K562 (cell line): ENCODE data around the gene PRKCE. TPM values are rescaled to one million over a fixed set of nuclear protein-coding genes. Genes with fewer than 3 reads are reported as not detected.

Experiments used
- ATAC-seq: fragments of 200-7000 bp; cut with Tn5 transposase; 3 replicates; pipeline ENCODE4 v1.9.1; 2020; ENCODE audit warnings: moderate library complexity
- BruUV-seq: library from RNA; stranded (reverse); fragments of 400-500 nt; replicated peaks from 2 replicates; lab custom pipeline; 2021; lab: Mats Ljungman, UMichigan
- CTCF ChIA-PET: fragments of 300-600 bp; formaldehyde crosslinking; extraction: SDS; loops from one replicate; lab custom pipeline; 2021; ENCODE audit warnings: low intra/inter-chr PET ratio; lab: Yijun Ruan, JAX
- POLR2A ChIA-PET: fragments of 300-600, 350-650 bp; sonication (Branson Sonifier 250); formaldehyde crosslinking; extraction: SDS; loops from one replicate; lab custom pipeline; 2021; ENCODE audit warnings: antibody characterized with exemption, inconsistent platforms; lab: Yijun Ruan, JAX
- DNase-seq, 4 experiments: peaks; one replicate each; pipeline versions ENCODE4 v3.0.0 to v3.0.0-alpha.2; 2011 to 2018; ENCODE audit warnings: low spot score in 3 of 4, mixed read lengths in 3 of 4; ENCODE audit errors: extremely low read depth in 1 of 4
- FAIRE-seq: peaks from 2 replicates; lab custom pipeline; 2011; peaks lifted over from hg19 to GRCh38; lab: Jason Lieb, UNC
- H2AFZ ChIP-seq: 2 replicates; pipeline ENCODE4 v1.6.0; 2011; ENCODE audit warnings: low read depth, low read length, control low read depth, inconsistent platforms
- H3K27ac ChIP-seq: fragments of 200-600 bp; 3 replicates; pipeline ENCODE4 v1.8.0; 2011; ENCODE audit warnings: low read depth, mild to moderate bottlenecking, control low read depth, inconsistent platforms, low read length, moderate library complexity, mixed read lengths; ENCODE audit errors: extremely low read depth
- H3K27me3 ChIP-seq, 2 experiments: fragments of 300-600 bp in 1 of 2; 2 replicates in 1 of 2; 3 replicates in 1 of 2; pipeline versions ENCODE4 v1.6.0 to v1.8.0; 2011; ENCODE audit warnings: inconsistent platforms in 2 of 2, low read length in 2 of 2, mild to moderate bottlenecking in 1 of 2, mixed read lengths in 1 of 2, moderate library complexity in 1 of 2; ENCODE audit not compliant: control insufficient read depth in 2 of 2, insufficient read depth in 2 of 2
- H3K36me3 ChIP-seq: fragments of 300-600 bp; 3 replicates; pipeline ENCODE4 v1.8.0; 2011; ENCODE audit warnings: mild to moderate bottlenecking, low read length, inconsistent platforms; ENCODE audit not compliant: control insufficient read depth, insufficient read depth
- H3K4me1 ChIP-seq, 2 experiments: fragments of 200-600 bp in 1 of 2; replicated peaks in 1 of 2; 2 replicates in 1 of 2; 3 replicates in 1 of 2; pipeline versions ENCODE4 v1.5.1 to v1.8.0; 2011; ENCODE audit warnings: inconsistent platforms in 2 of 2, low read length in 2 of 2, mild to moderate bottlenecking in 1 of 2, mixed read lengths in 1 of 2, moderate library complexity in 1 of 2; ENCODE audit not compliant: control insufficient read depth in 2 of 2, insufficient read depth in 2 of 2
- H3K4me2 ChIP-seq: 2 replicates; pipeline ENCODE4 v1.6.1; 2011; ENCODE audit warnings: low read length, control low read depth, inconsistent platforms, mixed read lengths; ENCODE audit not compliant: insufficient read depth
- H3K4me3 ChIP-seq: fragments of 200-600 bp; sonication (generic), shearing (Covaris generic); 2 replicates; pipeline ENCODE4 v1.5.1; 2016; ENCODE audit warnings: control low read depth, inconsistent platforms
- H3K79me2 ChIP-seq: fragments of 200-600 bp; 3 replicates; pipeline ENCODE4 v1.8.0; 2011; ENCODE audit warnings: low read length, inconsistent platforms; ENCODE audit not compliant: control insufficient read depth, insufficient read depth
- H3K9ac ChIP-seq, 2 experiments: 2 replicates each; pipeline versions ENCODE4 v1.6.0 to v1.6.1; 2011; ENCODE audit warnings: low read depth in 2 of 2, low read length in 2 of 2, control low read depth in 1 of 2, inconsistent platforms in 1 of 2, mild to moderate bottlenecking in 1 of 2, mixed read lengths in 1 of 2; ENCODE audit not compliant: insufficient read depth in 1 of 2
- H3K9me1 ChIP-seq: one replicate; pipeline ENCODE4 v1.6.0; 2011; ENCODE audit warnings: inconsistent platforms, mild to moderate bottlenecking, low read length, moderate library complexity; ENCODE audit not compliant: control insufficient read depth, insufficient read depth
- H3K9me3 ChIP-seq: replicated peaks from 2 replicates; pipeline ENCODE4 v1.5.1; 2011; ENCODE audit warnings: low read depth, low read length, inconsistent platforms; ENCODE audit not compliant: control insufficient read depth, insufficient read depth
- H4K20me1 ChIP-seq: replicated peaks from 2 replicates; pipeline ENCODE4 v1.6.1; 2011; ENCODE audit warnings: low read length, inconsistent platforms, mixed read lengths; ENCODE audit not compliant: control insufficient read depth, insufficient read depth
- ARHGAP35 ChIP-seq: fragments of 450-650 bp; IDR thresholded peaks from 2 replicates; pipeline ENCODE4 v1.6.1; 2018; ENCODE audit not compliant: partially characterized antibody
- BCOR ChIP-seq: fragments of 450-650 bp; IDR thresholded peaks from 2 replicates; pipeline ENCODE4 v1.6.1; 2016
- CCNT2 ChIP-seq: IDR thresholded peaks from 2 replicates; pipeline ENCODE4 v1.6.1; 2011; ENCODE audit warnings: borderline replicate concordance, low read depth, mild to moderate bottlenecking, moderate library complexity, mixed read lengths, low read length; ENCODE audit not compliant: insufficient read length; ENCODE audit errors: extremely low read depth
- CREB5 ChIP-seq: fragments of 250-450 bp; sonication (Bioruptor Pico); IDR thresholded peaks from 2 replicates; pipeline ENCODE4 v1.5.0; 2020; ENCODE audit warnings: mild to moderate bottlenecking
- GABPA ChIP-seq: fragments of 200-800 bp; sonication (Bioruptor generic); conservative IDR thresholded peaks from 2 replicates; pipeline ENCODE4 v1.6.1; 2016; ENCODE audit warnings: low read depth, missing genetic modification characterization, missing compliant biosample characterization
- HNRNPUL1 ChIP-seq: fragments of 200-400 bp; formaldehyde crosslinking; IDR thresholded peaks from 2 replicates; pipeline ENCODE4 v1.6.1; 2017; ENCODE audit warnings: low read length
- ID3 ChIP-seq, 2 experiments: fragments of 250-450 bp in 1 of 2; fragments of 450-650 bp in 1 of 2; sonication (Bioruptor Pico) in 1 of 2; IDR thresholded peaks; 2 replicates each; pipeline versions ENCODE4 v1.6.1 to v1.8.0; 2016 to 2021; ENCODE audit warnings: mild to moderate bottlenecking in 2 of 2, moderate library complexity in 2 of 2, missing compliant biosample characterization in 1 of 2, missing genetic modification characterization in 1 of 2
- IRF2 ChIP-seq: sonication (generic); formaldehyde crosslinking; IDR thresholded peaks from 2 replicates; pipeline ENCODE4 v1.8.1; 2022; ENCODE audit warnings: mild to moderate bottlenecking, missing genetic modification reagents
- LARP7 ChIP-seq: fragments of 450-650 bp; IDR thresholded peaks from 2 replicates; pipeline ENCODE4 v1.6.1; 2016
- PURB ChIP-seq: sonication (generic); formaldehyde crosslinking; IDR thresholded peaks from 2 replicates; pipeline ENCODE4 v1.9.0; 2021; ENCODE audit warnings: low read depth, mild to moderate bottlenecking, missing genetic modification reagents
- SNAPC5 ChIP-seq: fragments of 250-450 bp; sonication (Bioruptor Pico); IDR thresholded peaks from 2 replicates; pipeline ENCODE4 v1.8.0; 2021; ENCODE audit warnings: moderate library complexity, mild to moderate bottlenecking, inconsistent platforms
- ZNF224 ChIP-seq: sonication (generic); formaldehyde crosslinking; IDR thresholded peaks from 2 replicates; pipeline ENCODE4 v1.8.0; 2022; ENCODE audit warnings: mild to moderate bottlenecking, missing genetic modification reagents
- ZNF280A ChIP-seq: fragments of 450-650 bp; IDR thresholded peaks from 2 replicates; pipeline ENCODE4 v1.6.1; 2018; ENCODE audit warnings: mild to moderate bottlenecking, low read depth; ENCODE audit not compliant: partially characterized antibody
- ZNF780A ChIP-seq: fragments of 250-450 bp; sonication (Bioruptor Pico); IDR thresholded peaks from 2 replicates; pipeline ENCODE4 v1.5.0; 2021; ENCODE audit warnings: mild to moderate bottlenecking
- ZNF79 ChIP-seq: fragments of 250-450 bp; sonication (Bioruptor Pico); IDR thresholded peaks from 2 replicates; pipeline ENCODE4 v1.4.0; 2020; ENCODE audit warnings: low read depth, mild to moderate bottlenecking, moderate library complexity
- WGBS: fragments of 100-300 bp; shearing (Covaris generic); methylation state at CpG from one replicate; pipeline ENCODE4 v1.1.6; 2016; ENCODE audit warnings: low coverage, mixed read lengths; ENCODE audit not compliant: insufficient coverage; ENCODE audit errors: missing lambda C conversion rate; 5-methylcytosine and 5-hydroxymethylcytosine counted together
- in situ Hi-C: fragments of 300-500 bp; cut with MboI; formaldehyde crosslinking; loops from 4 replicates; pipeline ENCODE4 v1.15.0; 2018; ENCODE audit warnings: inconsistent platforms, mixed read lengths
- intact Hi-C: fragments of 100-400 bp; cut with micrococcal nuclease; formaldehyde crosslinking; loops from 2 replicates; pipeline ENCODE4 v1.14.2; 2022
- polyA plus RNA-seq, 8 experiments: library from polyadenylated mRNA; depleted of rRNA in 4 of 8; stranded (reverse) in 5 of 8; unstranded in 3 of 8; fragments of >200 nt; fragmentation: Nextera tagmentation in 2 of 8; fragmentation: Illumina TruSeq in 1 of 8; extraction: Ambion mirVana in 2 of 8; extraction: Trizol in 1 of 8; gene quantifications; 2 replicates each; pipeline versions ENCODE4 v1.2.1 to v1.2.3, GENCODE V29; 2011 to 2014; ENCODE audit warnings: inconsistent platforms in 1 of 8, missing spikeins in 1 of 8
- total RNA-seq, 7 experiments: library from RNA; depleted of rRNA in 6 of 7; stranded (reverse); fragments of >200 nt in 6 of 7; fragmentation: Illumina TruSeq in 2 of 7; extraction: Trizol in 2 of 7; gene quantifications; 2 replicates each; pipeline versions ENCODE4 v1.2.1 to v1.2.3, GENCODE V29; 2011 to 2021; ENCODE audit warnings: low replicate concordance in 1 of 7

PRKCE gene
- total and polyA plus RNA-seq, 9 of the 15 experiments (the other 6 are each of a cell fraction or from before 2014, with no cell fraction given) = 0.06 to 1.0 (median 0.22) TPM; not detected in 1

- TF ChIP-seq ZNF280A = no peak
Measured at GRCh38 chr2:45988879-45989278, 337.4 kb downstream of the PRKCE start (continued).

- no peak overlapping the region for H3K9ac ChIP-seq
- peaks cover 0 to 48% of the 10 kb centered on the region in 2 experiments; a peak in 4 of 5 replicates for H3K27me3 ChIP-seq
- WGBS = 2% methylated on average over 6 of the region's 6 CpGs
- CTCF ChIA-PET = interaction anchor here (0.6 kb wide), 1 partner anchor 376 kb away, joined by 5 read pairs; no protein-coding TSS in a partner anchor
- no peaks in the 10 kb centered on the region for H3K4me1 ChIP-seq
- intact Hi-C loops = loop anchor here (5.0 to 10.0 kb wide), 3 partner anchors 662 to 1335 kb away; no protein-coding TSS in a partner anchor
- no peaks in the 10 kb centered on the region for H3K36me3 ChIP-seq
- no peak overlapping the region for H3K4me2 ChIP-seq
- H2AFZ ChIP-seq = no peak overlapping the region
- DNase-seq = no peak
- FAIRE-seq = no peak
- H3K27ac ChIP-seq = no peak overlapping the region
- POLR2A ChIA-PET = interaction anchor here (0.5 kb wide), 1 partner anchor 1681 kb away, joined by 6 read pairs; no protein-coding TSS in a partner anchor
- no peaks in the 10 kb centered on the region for H3K9me3 ChIP-seq
- H4K20me1 ChIP-seq = no peaks in the 10 kb centered on the region
- BruUV-seq = no TSS peak
- H3K79me2 ChIP-seq = no peaks in the 10 kb centered on the region
- in situ Hi-C loops = loop anchor here (10.0 to 25.0 kb wide), 2 partner anchors 905 to 1322 kb away; no protein-coding TSS in a partner anchor
- H3K4me3 ChIP-seq = no peak overlapping the region
- no peaks in the 10 kb centered on the region for H3K9me1 ChIP-seq
- no peak for ATAC-seq
- TF ChIP-seq CREB5 (no peak), ZNF280A (no peak), ID3 (CRISPR knock-in tag; IDR thresholded peaks at IDR 0.05) (no peak), ID3 (tag; IDR thresholded peaks at IDR 0.05) (no peak), PURB (CRISPR knock-in tag) (no peak), ZNF780A (CRISPR knock-in tag) (no peak), GABPA (tag) (no peak), IRF2 (CRISPR knock-in tag) (no peak), ZNF224 (CRISPR knock-in tag) (no peak), CCNT2 (no peak), LARP7 (no peak), ZNF79 (no peak), BCOR (no peak), ARHGAP35 (no peak), HNRNPUL1 (no peak), SNAPC5 (CRISPR knock-in tag) (no peak)
Measured at GRCh38 chr2:45990131-45990530, 338.7 kb downstream of the PRKCE start.
